Stimulated activated CD4-positive, alpha-beta T cell treated with anti-CD3 and anti-CD28 coated beads, Interleukin-12 subunit alpha, Interleukin-12 subunit beta, amount 100 ng/mL, for 4 hours (primary cell): ENCODE results near the gene CADPS2.

ENCODE experiments used
- DNase-seq: peaks from one replicate; pipeline ENCODE4 v3.0.0-alpha.2; 2020

CADPS2 gene

GRCh38 chr7:122429926-122430325 is 456.3 kb downstream of the CADPS2 start:
- DNase-seq, result no peak

GRCh38 chr7:122425731-122426130 is 460.5 kb downstream of the CADPS2 start:
- no peak for DNase-seq

GRCh38 chr7:122423591-122423990 is 462.7 kb downstream of the CADPS2 start:
- no peak for DNase-seq

GRCh38 chr7:122416336-122416735 is 469.9 kb downstream of the CADPS2 start:
- no peak for DNase-seq

- DNase-seq, result no peak
Measured at GRCh38 chr7:122415510-122415909, 470.8 kb downstream of the CADPS2 start.

- no peak for DNase-seq
Measured at GRCh38 chr7:122413339-122413738, 472.9 kb downstream of the CADPS2 start.

- DNase-seq, result no peak
Measured at GRCh38 chr7:122412883-122413282, 473.4 kb downstream of the CADPS2 start.

GRCh38 chr7:122412441-122412840 is 473.8 kb downstream of the CADPS2 start:
- no peak for DNase-seq

GRCh38 chr7:122407195-122407594 is 479.1 kb downstream of the CADPS2 start:
- DNase-seq, result no peak

- no peak for DNase-seq
Measured at GRCh38 chr7:122403113-122403512, 483.1 kb downstream of the CADPS2 start.

GRCh38 chr7:122402235-122402634 is 484.0 kb downstream of the CADPS2 start:
- no peak for DNase-seq

GRCh38 chr7:122397381-122397780 is 488.9 kb downstream of the CADPS2 start:
- DNase-seq, result no peak

GRCh38 chr7:122394512-122394911 is 491.7 kb downstream of the CADPS2 start:
- DNase-seq, result no peak

GRCh38 chr7:122384528-122384927 is 501.7 kb downstream of the CADPS2 start:
- no peak for DNase-seq

- no peak for DNase-seq
Measured at GRCh38 chr7:122383934-122384333, 502.3 kb downstream of the CADPS2 start.

- DNase-seq, result no peak
Measured at GRCh38 chr7:122380992-122381391, 505.3 kb downstream of the CADPS2 start.

- DNase-seq, result no peak
Measured at GRCh38 chr7:122379491-122379890, 506.8 kb downstream of the CADPS2 start.

- no peak for DNase-seq
Measured at GRCh38 chr7:122369756-122370155, 516.5 kb downstream of the CADPS2 start.

GRCh38 chr7:122364761-122365280 is 521.4 kb downstream of the CADPS2 start:
- no peak for DNase-seq

GRCh38 chr7:122363144-122363543 is 523.1 kb downstream of the CADPS2 start:
- DNase-seq, result no peak

- DNase-seq, result no peak
Measured at GRCh38 chr7:122362473-122362872, 523.8 kb downstream of the CADPS2 start.

- no peak for DNase-seq
Measured at GRCh38 chr7:122354656-122355055, 531.6 kb downstream of the CADPS2 start.

GRCh38 chr7:122352454-122352853 is 533.8 kb downstream of the CADPS2 start:
- DNase-seq, result no peak

GRCh38 chr7:122350701-122351100 is 535.6 kb downstream of the CADPS2 start:
- no peak for DNase-seq

- no peak for DNase-seq
Measured at GRCh38 chr7:122344303-122344620, 542.0 kb downstream of the CADPS2 start.
